H1 (cell line): Measurements from ENCODE around the gene OBP2B. TPM values are rescaled to one million over a fixed set of nuclear protein-coding genes. Genes with fewer than 3 reads are reported as not detected.

Source experiments
- CBX5 ChIP-seq: fragments of 300-800, 300-1000 bp; sonication (generic); IDR thresholded peaks from 2 replicates; pipeline ENCODE4 v1.7.1; 2016; ENCODE audit warnings: antibody characterized with exemption, low read length, low read depth
- CHD7 ChIP-seq: fragments of 300-600 bp; sonication (generic); IDR thresholded peaks from 2 replicates; pipeline ENCODE4 v1.7.1; 2012; ENCODE audit warnings: low read length, moderate library complexity, mild to moderate bottlenecking, inconsistent platforms; ENCODE audit not compliant: insufficient replicate concordance
- E2F6 ChIP-seq: IDR thresholded peaks from 2 replicates; pipeline ENCODE4 v1.6.1; 2012; ENCODE audit warnings: inconsistent platforms
- EP300 ChIP-seq, 2 experiments: IDR thresholded peaks; 1 replicate in 1 of 2; 2 replicates in 1 of 2; pipeline ENCODE4 v1.6.1; 2011 to 2012; ENCODE audit warnings: low read depth in 2 of 2, low read length in 2 of 2, mild to moderate bottlenecking in 2 of 2, borderline replicate concordance in 1 of 2, inconsistent platforms in 1 of 2, moderate library complexity in 1 of 2
- FOSL1 ChIP-seq: IDR thresholded peaks from 2 replicates; pipeline ENCODE4 v1.6.1; 2011; ENCODE audit warnings: mild to moderate bottlenecking, low read depth, low read length, moderate library complexity; ENCODE audit not compliant: insufficient read depth
- MAX ChIP-seq: IDR thresholded peaks from 2 replicates; pipeline ENCODE4 v1.6.1; 2012; ENCODE audit warnings: inconsistent platforms
- TAF1 ChIP-seq: IDR thresholded peaks from 2 replicates; pipeline ENCODE4 v1.6.1; 2011; ENCODE audit warnings: mild to moderate bottlenecking, low read depth, low read length
- polyA plus RNA-seq, 7 experiments: library from polyadenylated mRNA; depleted of rRNA in 3 of 7; stranded (reverse) in 5 of 7; unstranded in 2 of 7; fragments of >200 nt in 5 of 7; fragments of 200-250 nt in 2 of 7; gene quantifications; 1 replicate in 5 of 7; 2 replicates in 1 of 7; 4 replicates in 1 of 7; pipeline versions ENCODE4 v1.2.1 to v1.2.3, GENCODE V29; 2011 to 2013; ENCODE audit warnings: missing spikeins in 2 of 7, mixed read lengths in 2 of 7
- total RNA-seq: library from RNA; stranded (reverse); fragmentation: NEBNext Ultra II Directional; extraction: Animal tissue kit (Norgen Biotek cat#: 25700); gene quantifications from 2 replicates; pipeline ENCODE4 v1.2.1, GENCODE V29; 2021

OBP2B gene
- total and polyA plus RNA-seq, 2 of the 8 experiments (the other 6 are each of a cell fraction or from before 2014, with no cell fraction given): not detected

GRCh38 chr9:133199648-133200321 lies 9.3 kb downstream of the OBP2B start (continued):
- TF ChIP-seq CHD7 (no peak), FOSL1 (no peak), MAX (peak; percentile 94), TAF1 (no peak), EP300 (IDR thresholded peaks at IDR 0.05; ENCODE audit: borderline replicate concordance in 1 of 2, low read depth in 2 of 2, low read length in 2 of 2) (no peak), CBX5 (no peak), E2F6 (peak; percentile 96)
